GOT3 (cell line): ENCODE results near the gene KDM5B.
A peak's percentile ranks its signal among the peaks of the same experiment; 100 is the strongest.
"Not testable (repeated sequence)": the region's sequence is repeated elsewhere in the genome, so short reads cannot be mapped to it uniquely, and the experiment has no call there.

Source experiments
- DNase-seq: peaks from one replicate; lab custom pipeline; 2025; ENCODE audit warnings: mixed read lengths; lab: John Stamatoyannopoulos, UW

Gene KDM5B

GRCh38 chr1:202807926-202808757, at the start of gene KDM5B:
KDM5B (minus strand) TSS chr1:202808421; CDS start chr1:202808305, 116 bp downstream.
- DNase-seq = peak; percentile 15

- no peak for DNase-seq
Observed at GRCh38 chr1:202857136-202857610, 49.0 kb upstream of the KDM5B start.

GRCh38 chr1:202856014-202856413, 47.8 kb upstream of the KDM5B start:
- no peak for DNase-seq

GRCh38 chr1:202854787-202855186, 46.6 kb upstream of the KDM5B start:
- no peak for DNase-seq

- no peak for DNase-seq
Observed at GRCh38 chr1:202852163-202852904, 44.1 kb upstream of the KDM5B start.

- no peak for DNase-seq
Observed at GRCh38 chr1:202850593-202851362, 42.6 kb upstream of the KDM5B start.

GRCh38 chr1:202848191-202848542, 39.9 kb upstream of the KDM5B start:
- DNase-seq = no peak

- no peak for DNase-seq
Observed at GRCh38 chr1:202844935-202845334, 36.7 kb upstream of the KDM5B start.

- no peak for DNase-seq
Observed at GRCh38 chr1:202844259-202844658, 36.0 kb upstream of the KDM5B start.

- no peak for DNase-seq
Observed at GRCh38 chr1:202843081-202843480, 34.9 kb upstream of the KDM5B start.

- no peak for DNase-seq
Observed at GRCh38 chr1:202837746-202838262, 29.6 kb upstream of the KDM5B start.

GRCh38 chr1:202836623-202837403, 28.6 kb upstream of the KDM5B start:
- no peak for DNase-seq

GRCh38 chr1:202835548-202836072, 27.4 kb upstream of the KDM5B start:
- no peak for DNase-seq

GRCh38 chr1:202834771-202835547, 26.7 kb upstream of the KDM5B start:
- no peak for DNase-seq

GRCh38 chr1:202831906-202832305, 23.7 kb upstream of the KDM5B start:
- DNase-seq = no peak

GRCh38 chr1:202829223-202829622, 21.0 kb upstream of the KDM5B start:
- DNase-seq = not testable (repeated sequence)

- no peak for DNase-seq
Observed at GRCh38 chr1:202825748-202826147, 17.5 kb upstream of the KDM5B start.

GRCh38 chr1:202821467-202821866, 13.2 kb upstream of the KDM5B start:
- no peak for DNase-seq

GRCh38 chr1:202818819-202819218, 10.6 kb upstream of the KDM5B start:
- DNase-seq = no peak

GRCh38 chr1:202815120-202815519, 6.9 kb upstream of the KDM5B start:
- no peak for DNase-seq
